Nephron (organoid): ENCODE data around the gene WTIP.

Experiments used
- H3K27ac Mint-ChIP-seq, 3 experiments: 2 replicates each; pipeline ENCODE4 v1.8.0; 2020; ENCODE audit warnings: mixed read lengths in 3 of 3, mild to moderate bottlenecking in 2 of 3, moderate library complexity in 1 of 3
- H3K27me3 Mint-ChIP-seq: 2 replicates; pipeline ENCODE4 v1.8.0; 2021; ENCODE audit warnings: low read depth, mild to moderate bottlenecking, moderate library complexity, mixed read lengths
- H3K36me3 Mint-ChIP-seq: 2 replicates; pipeline ENCODE4 v1.8.0; 2020; ENCODE audit warnings: low read depth, mixed read lengths
- H3K4me1 Mint-ChIP-seq: 2 replicates; pipeline ENCODE4 v1.8.0; 2020; ENCODE audit warnings: mixed read lengths
- H3K4me3 Mint-ChIP-seq, 3 experiments: 2 replicates each; pipeline ENCODE4 v1.8.0; 2020; ENCODE audit warnings: mild to moderate bottlenecking in 3 of 3, mixed read lengths in 3 of 3, moderate library complexity in 2 of 3
- H3K9me3 Mint-ChIP-seq: 2 replicates; pipeline ENCODE4 v1.8.0; 2020; ENCODE audit warnings: mixed read lengths
- TF ChIP-seq, protein P1 (sequence below), 3 experiments: fragments of 200-600 bp; sonication (generic); IDR thresholded peaks; one replicate each; pipeline ENCODE4 v1.5.0; 2021; ENCODE audit warnings: antibody characterized with exemption in 3 of 3; ENCODE audit not compliant: unreplicated experiment in 3 of 3

WTIP gene

DNA sequence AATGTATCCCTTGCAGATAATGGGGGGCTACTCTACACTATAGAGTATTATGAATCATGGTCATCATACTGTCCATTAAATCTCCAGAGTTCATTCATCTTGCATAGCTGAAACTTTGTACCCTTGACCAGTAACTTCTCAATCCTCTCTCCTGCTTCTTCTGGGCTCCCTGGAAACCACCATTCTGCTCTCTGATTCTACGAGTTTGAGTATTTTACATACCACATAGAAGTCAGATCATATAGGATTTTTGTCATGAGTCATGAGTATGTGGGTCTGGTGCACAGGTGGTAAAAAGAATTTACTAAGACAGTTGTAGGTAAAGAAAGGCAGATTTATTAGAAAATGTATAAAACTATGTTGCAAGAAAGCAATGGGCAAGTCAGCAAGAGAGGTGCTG lies 41.9 kb downstream of the WTIP start:
- H3K36me3 Mint-ChIP-seq, result no peaks in the 10 kb centered on the region
- H3K27ac Mint-ChIP-seq, result no peak overlapping the region
- peaks cover 8% of the 10 kb centered on the region for H3K27me3 Mint-ChIP-seq

DNA sequence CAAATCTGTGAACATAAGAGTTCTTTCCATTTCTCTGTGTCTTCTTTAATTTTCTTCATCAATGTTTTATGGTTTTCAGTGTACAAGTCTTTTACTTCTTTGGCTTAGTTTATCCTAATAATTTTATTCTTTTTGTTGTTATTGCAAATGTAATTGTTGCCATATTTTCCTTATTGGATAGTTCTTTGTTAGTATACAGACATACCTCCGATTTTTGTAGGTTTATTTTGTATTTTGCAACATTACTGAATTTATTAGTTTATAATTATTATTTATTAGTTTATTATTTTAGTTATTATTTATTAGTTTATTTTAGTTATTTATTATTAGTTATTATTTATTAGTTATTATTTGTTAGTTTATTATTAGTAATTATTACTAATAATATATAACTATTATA lies 43.4 kb downstream of the WTIP start:
- Mint-ChIP-seq H3K27me3 (peaks cover 13% of the 10 kb centered on the region), H3K9me3 (peaks cover 7% of the 10 kb centered on the region), H3K4me1 (no peaks in the 10 kb centered on the region), H3K36me3 (no peaks in the 10 kb centered on the region), H3K4me3 (no peak overlapping the region), H3K27ac (no peak overlapping the region)
- TF ChIP-seq, protein P1, sequence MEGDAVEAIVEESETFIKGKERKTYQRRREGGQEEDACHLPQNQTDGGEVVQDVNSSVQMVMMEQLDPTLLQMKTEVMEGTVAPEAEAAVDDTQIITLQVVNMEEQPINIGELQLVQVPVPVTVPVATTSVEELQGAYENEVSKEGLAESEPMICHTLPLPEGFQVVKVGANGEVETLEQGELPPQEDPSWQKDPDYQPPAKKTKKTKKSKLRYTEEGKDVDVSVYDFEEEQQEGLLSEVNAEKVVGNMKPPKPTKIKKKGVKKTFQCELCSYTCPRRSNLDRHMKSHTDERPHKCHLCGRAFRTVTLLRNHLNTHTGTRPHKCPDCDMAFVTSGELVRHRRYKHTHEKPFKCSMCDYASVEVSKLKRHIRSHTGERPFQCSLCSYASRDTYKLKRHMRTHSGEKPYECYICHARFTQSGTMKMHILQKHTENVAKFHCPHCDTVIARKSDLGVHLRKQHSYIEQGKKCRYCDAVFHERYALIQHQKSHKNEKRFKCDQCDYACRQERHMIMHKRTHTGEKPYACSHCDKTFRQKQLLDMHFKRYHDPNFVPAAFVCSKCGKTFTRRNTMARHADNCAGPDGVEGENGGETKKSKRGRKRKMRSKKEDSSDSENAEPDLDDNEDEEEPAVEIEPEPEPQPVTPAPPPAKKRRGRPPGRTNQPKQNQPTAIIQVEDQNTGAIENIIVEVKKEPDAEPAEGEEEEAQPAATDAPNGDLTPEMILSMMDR (IDR thresholded peaks at IDR 0.05; ENCODE audit: unreplicated experiment in 3 of 3), result no peak

More for the DNA sequence above, 41.9 kb downstream of the WTIP start:
- no peak overlapping the region for H3K4me3 Mint-ChIP-seq
- no peaks in the 10 kb centered on the region for H3K4me1 Mint-ChIP-seq
- TF ChIP-seq, protein P1 (IDR thresholded peaks at IDR 0.05; ENCODE audit: unreplicated experiment in 3 of 3), result no peak
- H3K9me3 Mint-ChIP-seq, result peaks cover 7% of the 10 kb centered on the region

DNA sequence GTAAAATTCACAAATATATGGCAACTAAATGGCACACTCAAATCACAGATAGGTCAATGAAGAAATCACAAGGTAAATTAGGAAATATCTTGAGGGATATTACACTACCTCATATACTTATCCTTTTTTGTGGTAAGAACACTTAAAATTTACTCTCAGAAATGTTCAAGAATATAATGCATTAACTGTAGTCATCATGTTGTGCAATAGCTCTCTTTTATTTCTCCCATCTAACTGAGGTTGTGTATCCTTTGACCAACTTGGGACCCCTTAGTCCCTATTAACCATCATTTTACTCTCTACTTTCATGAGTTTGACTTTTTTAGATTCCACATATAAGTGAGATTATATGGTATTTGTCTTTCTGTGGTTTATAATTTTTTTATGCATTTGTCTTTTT lies 52.6 kb downstream of the WTIP start:
- TF ChIP-seq, protein P1 (IDR thresholded peaks at IDR 0.05; ENCODE audit: unreplicated experiment in 3 of 3), result no peak
- Mint-ChIP-seq H3K4me3 (no peak overlapping the region), H3K27me3 (peaks cover 47% of the 10 kb centered on the region), H3K9me3 (no peaks in the 10 kb centered on the region), H3K4me1 (no peaks in the 10 kb centered on the region), H3K36me3 (no peaks in the 10 kb centered on the region), H3K27ac (no peak overlapping the region)

DNA sequence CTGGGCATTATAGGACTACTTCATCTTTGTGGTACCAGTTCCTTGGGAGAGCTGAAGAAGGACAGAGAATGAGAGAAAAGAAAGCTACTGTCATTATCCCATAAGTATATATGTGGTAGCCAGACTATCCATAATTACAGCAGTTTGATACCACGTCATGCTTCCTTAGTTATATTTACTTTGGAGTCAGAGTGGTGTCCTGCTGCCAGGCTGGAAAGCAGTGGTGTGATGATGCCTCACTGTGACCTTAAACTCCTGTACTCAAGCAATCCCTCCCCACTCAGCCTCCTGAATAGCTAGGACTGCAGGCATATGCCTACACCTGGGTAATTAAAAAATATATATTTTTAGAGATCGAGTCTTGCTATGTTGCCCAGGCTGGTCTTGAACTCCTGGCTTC lies 57.8 kb downstream of the WTIP start:
- Mint-ChIP-seq H3K4me3 (no peak overlapping the region), H3K27me3 (peaks cover 23% of the 10 kb centered on the region), H3K36me3 (no peaks in the 10 kb centered on the region)

DNA sequence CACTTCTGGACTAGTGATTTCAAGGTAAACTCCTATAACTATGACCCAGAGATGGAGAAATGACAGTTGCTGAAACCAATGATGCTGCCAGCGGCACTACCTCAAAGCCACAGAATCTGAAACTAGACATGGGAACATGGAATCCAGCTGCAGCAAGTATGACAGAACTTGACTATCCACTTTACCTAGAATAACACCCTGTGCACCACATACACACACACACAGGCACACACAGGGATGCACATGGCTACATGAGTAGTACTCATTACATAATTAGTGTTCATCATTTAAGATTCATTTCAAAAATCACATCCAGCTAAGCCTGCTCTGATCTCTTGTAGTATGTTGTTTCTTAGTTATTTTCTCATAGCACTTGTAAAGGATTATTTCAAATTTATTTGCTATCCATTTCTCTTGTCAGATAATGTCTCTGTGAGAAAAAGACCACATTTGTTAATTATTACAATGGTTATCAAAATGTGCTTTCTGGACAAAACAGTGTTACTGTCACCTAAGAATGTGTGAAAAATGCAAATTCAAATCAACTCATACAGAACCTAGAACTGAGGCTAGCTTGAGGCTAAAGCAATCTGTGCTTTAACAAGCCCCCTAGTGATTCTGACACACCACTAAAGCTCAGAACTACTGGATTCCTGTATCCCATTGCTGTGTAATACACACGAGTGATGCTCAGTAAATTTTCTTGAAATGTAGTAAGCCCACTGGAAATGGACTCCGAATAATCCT lies 59.4 kb downstream of the WTIP start:
- Mint-ChIP-seq H3K27me3 (peaks cover 12% of the 10 kb centered on the region), H3K9me3 (peaks cover 2% of the 10 kb centered on the region), H3K4me3 (no peak overlapping the region), H3K36me3 (no peaks in the 10 kb centered on the region), H3K4me1 (no peaks in the 10 kb centered on the region), H3K27ac (no peak overlapping the region)
- TF ChIP-seq, protein P1 (IDR thresholded peaks at IDR 0.05; ENCODE audit: unreplicated experiment in 3 of 3), result no peak

More for the DNA sequence above, 57.8 kb downstream of the WTIP start:
- Mint-ChIP-seq H3K4me1 (no peaks in the 10 kb centered on the region), H3K9me3 (peaks cover 2% of the 10 kb centered on the region), H3K27ac (no peak overlapping the region)
- TF ChIP-seq, protein P1 (IDR thresholded peaks at IDR 0.05; ENCODE audit: unreplicated experiment in 3 of 3), result no peak

DNA sequence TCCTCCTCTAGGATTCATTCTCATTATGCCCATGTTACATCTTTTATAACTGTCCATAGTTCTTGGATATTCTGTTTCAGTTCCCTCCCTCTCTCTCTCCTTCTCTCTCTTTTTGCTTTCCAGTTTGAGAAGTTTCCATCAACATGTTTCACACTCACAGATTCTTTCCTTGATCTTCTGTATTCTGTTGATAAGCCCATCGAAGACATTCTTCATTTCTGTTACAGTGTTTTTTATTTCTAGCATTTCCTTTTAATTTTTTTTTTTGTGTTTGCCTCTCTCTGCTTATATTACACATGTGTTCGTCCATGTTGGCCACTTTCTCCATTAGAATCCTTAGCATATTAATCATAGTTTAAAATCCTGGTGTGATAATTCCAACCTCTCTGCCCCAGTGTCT lies 68.3 kb downstream of the WTIP start:
- no peaks in the 10 kb centered on the region for H3K4me1 Mint-ChIP-seq
- no peaks in the 10 kb centered on the region for H3K36me3 Mint-ChIP-seq
- no peak overlapping the region for H3K27ac Mint-ChIP-seq
- H3K27me3 Mint-ChIP-seq, result peaks cover 24% of the 10 kb centered on the region
- TF ChIP-seq, protein P1 (IDR thresholded peaks at IDR 0.05; ENCODE audit: unreplicated experiment in 3 of 3), result no peak
- peaks cover 16% of the 10 kb centered on the region for H3K9me3 Mint-ChIP-seq
- H3K4me3 Mint-ChIP-seq, result no peak overlapping the region
